Activated naive CD4-positive, alpha-beta T cell treated with Interleukin-2 at 50 U/mL for 16 hours (primary cell): Measurements from ENCODE around the gene MYL5.
"Not testable (repeated sequence)": the region's sequence is repeated elsewhere in the genome, so short reads cannot be mapped to it uniquely, and the experiment has no call there.

Experiments used
- DNase-seq: peaks from one replicate; pipeline ENCODE4 v3.0.0-alpha.2; 2020

The MYL5 gene

GRCh38 chr4:674172-675035 lies at the start of gene MYL5, which contains the start of gene ATP5ME:
MYL5 (plus strand) TSS chr4:674542; CDS start chr4:678027, 3,485 bp downstream.
ATP5ME (minus strand) TSS chr4:674276; CDS start chr4:674247, 29 bp downstream.
- DNase-seq = peak; percentile 98

GRCh38 chr4:624705-625590 lies 49.4 kb upstream of the MYL5 start, which contains the start of gene PDE6B:
PDE6B (plus strand) TSS chr4:625573; CDS start chr4:625627, 54 bp downstream.
- DNase-seq = no peak

GRCh38 chr4:625631-626161 lies 48.6 kb upstream of the MYL5 start:
- DNase-seq = no peak

- DNase-seq = no peak
Measured at GRCh38 chr4:626201-627091, 47.9 kb upstream of the MYL5 start.

- DNase-seq = no peak
Measured at GRCh38 chr4:627347-628125, 46.8 kb upstream of the MYL5 start.

GRCh38 chr4:628311-628741 lies 46.0 kb upstream of the MYL5 start:
- DNase-seq = no peak

GRCh38 chr4:628821-629635 lies 45.3 kb upstream of the MYL5 start:
- no peak for DNase-seq

GRCh38 chr4:629636-629914 lies 44.8 kb upstream of the MYL5 start:
- DNase-seq = no peak

- DNase-seq = no peak
Measured at GRCh38 chr4:629915-630641, 44.3 kb upstream of the MYL5 start.

GRCh38 chr4:630656-631055 lies 43.7 kb upstream of the MYL5 start:
- DNase-seq = no peak

GRCh38 chr4:632196-632790 lies 42.0 kb upstream of the MYL5 start:
- DNase-seq = no peak

- DNase-seq = no peak
Measured at GRCh38 chr4:632926-633325, 41.4 kb upstream of the MYL5 start.

- DNase-seq = no peak
Measured at GRCh38 chr4:633406-633805, 40.9 kb upstream of the MYL5 start.

GRCh38 chr4:633976-634598 lies 40.3 kb upstream of the MYL5 start:
- no peak for DNase-seq

- no peak for DNase-seq
Measured at GRCh38 chr4:634599-634985, 39.8 kb upstream of the MYL5 start.

GRCh38 chr4:635066-635835 lies 39.1 kb upstream of the MYL5 start:
- DNase-seq = not testable (repeated sequence)

GRCh38 chr4:635851-636627 lies 38.3 kb upstream of the MYL5 start:
- DNase-seq = no peak
